Chondrocyte (in vitro differentiated cells): ENCODE measurements around the gene LAMTOR5. TPM values are rescaled to one million over a fixed set of nuclear protein-coding genes. Genes with fewer than 3 reads are reported as not detected.

Source experiments
- DNase-seq: peaks from one replicate; pipeline ENCODE4 v3.0.0; 2021; ENCODE audit warnings: mixed read lengths, low spot score
- H3K27ac Mint-ChIP-seq: one replicate; pipeline ENCODE4 v1.8.0; 2021; ENCODE audit warnings: mild to moderate bottlenecking, moderate library complexity, mixed read lengths; ENCODE audit not compliant: unreplicated experiment
- H3K27me3 Mint-ChIP-seq: 2 replicates; pipeline ENCODE4 v1.8.0; 2021; ENCODE audit warnings: low read depth, mixed read lengths
- H3K36me3 Mint-ChIP-seq: 2 replicates; pipeline ENCODE4 v1.8.0; 2021; ENCODE audit warnings: low read depth, mixed read lengths
- H3K4me1 Mint-ChIP-seq: 2 replicates; pipeline ENCODE4 v1.8.0; 2021; ENCODE audit warnings: low read depth, mild to moderate bottlenecking, mixed read lengths
- H3K4me3 Mint-ChIP-seq: one replicate; pipeline ENCODE4 v1.8.0; 2021; ENCODE audit warnings: mild to moderate bottlenecking, moderate library complexity, mixed read lengths; ENCODE audit not compliant: unreplicated experiment
- H3K9me3 Mint-ChIP-seq: 2 replicates; pipeline ENCODE4 v1.8.0; 2021; ENCODE audit warnings: low read depth, mixed read lengths
- total RNA-seq: library from RNA; stranded (reverse); gene quantifications from 3 replicates; pipeline ENCODE4 v1.2.1, GENCODE V29; 2021
- TF ChIP-seq, protein P1 (sequence below): fragments of 200-600 bp; sonication (generic); IDR thresholded peaks from 2 replicates; pipeline ENCODE4 v1.5.0; 2021; ENCODE audit warnings: antibody characterized with exemption, mild to moderate bottlenecking, moderate library complexity

LAMTOR5 gene
- total RNA-seq, 1 donor from 2014 or later, result 97.1 TPM

DNA sequence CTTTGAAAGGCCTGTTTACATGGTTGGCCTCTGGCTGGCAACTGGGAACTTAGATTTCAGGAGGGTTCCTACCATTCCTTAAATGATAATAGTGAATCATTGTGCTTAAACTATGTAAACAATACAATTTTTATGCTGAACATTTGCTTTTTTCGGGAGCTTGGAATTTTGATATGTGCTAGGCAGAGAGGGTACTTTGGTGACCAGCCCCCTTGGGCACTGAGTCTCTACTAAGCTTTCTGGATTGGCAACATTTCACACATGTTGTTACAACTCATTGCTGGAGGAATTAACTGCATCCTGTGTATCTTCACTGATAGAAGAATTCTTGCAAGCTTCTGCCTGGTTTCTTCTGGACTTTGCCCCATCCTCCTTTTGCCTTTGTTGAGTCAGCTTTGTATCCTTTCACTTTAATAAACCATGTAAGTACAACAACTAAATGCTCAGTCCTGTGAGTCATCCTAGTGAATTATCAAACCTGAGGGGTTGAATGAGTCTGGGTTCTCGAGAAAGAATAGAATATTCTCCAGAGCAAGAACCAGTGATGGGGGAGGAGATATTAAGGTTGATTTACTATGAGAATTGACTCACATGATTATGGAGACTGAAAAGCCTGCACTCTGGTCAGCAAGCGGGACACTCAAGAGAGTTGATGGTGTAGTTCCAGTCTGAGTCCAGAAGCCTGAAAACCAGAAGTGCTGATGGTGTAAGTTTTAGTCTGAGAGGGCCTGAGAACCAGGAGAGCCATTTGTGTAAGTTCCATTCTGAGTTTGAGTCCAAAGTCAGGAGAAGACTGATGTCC lies 13.6 kb downstream of the LAMTOR5 start:
- TF ChIP-seq, protein P1, sequence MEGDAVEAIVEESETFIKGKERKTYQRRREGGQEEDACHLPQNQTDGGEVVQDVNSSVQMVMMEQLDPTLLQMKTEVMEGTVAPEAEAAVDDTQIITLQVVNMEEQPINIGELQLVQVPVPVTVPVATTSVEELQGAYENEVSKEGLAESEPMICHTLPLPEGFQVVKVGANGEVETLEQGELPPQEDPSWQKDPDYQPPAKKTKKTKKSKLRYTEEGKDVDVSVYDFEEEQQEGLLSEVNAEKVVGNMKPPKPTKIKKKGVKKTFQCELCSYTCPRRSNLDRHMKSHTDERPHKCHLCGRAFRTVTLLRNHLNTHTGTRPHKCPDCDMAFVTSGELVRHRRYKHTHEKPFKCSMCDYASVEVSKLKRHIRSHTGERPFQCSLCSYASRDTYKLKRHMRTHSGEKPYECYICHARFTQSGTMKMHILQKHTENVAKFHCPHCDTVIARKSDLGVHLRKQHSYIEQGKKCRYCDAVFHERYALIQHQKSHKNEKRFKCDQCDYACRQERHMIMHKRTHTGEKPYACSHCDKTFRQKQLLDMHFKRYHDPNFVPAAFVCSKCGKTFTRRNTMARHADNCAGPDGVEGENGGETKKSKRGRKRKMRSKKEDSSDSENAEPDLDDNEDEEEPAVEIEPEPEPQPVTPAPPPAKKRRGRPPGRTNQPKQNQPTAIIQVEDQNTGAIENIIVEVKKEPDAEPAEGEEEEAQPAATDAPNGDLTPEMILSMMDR, result no peak
- H3K4me1 Mint-ChIP-seq, result peaks cover 45% of the 10 kb centered on the region
- no peak overlapping the region for H3K4me3 Mint-ChIP-seq

DNA sequence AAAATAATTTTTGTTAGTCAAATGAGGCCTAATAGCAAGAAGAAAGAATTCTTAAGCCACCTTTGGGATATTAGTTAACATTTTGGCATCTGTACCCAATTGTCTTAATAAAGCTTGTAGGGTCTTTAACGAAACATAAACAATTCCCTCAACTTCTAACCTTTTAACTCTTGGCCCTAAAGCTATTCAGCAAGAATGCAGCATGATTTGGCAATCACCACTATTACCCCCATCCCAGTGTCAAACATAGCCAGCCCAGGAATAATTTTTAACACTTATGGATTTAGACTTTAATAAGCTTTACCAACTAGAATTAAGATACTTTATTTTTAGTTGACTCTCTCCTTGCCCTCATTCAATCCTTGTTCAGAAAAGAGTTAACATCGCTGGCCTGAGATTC lies 14.2 kb downstream of the LAMTOR5 start:
- Mint-ChIP-seq H3K9me3 (no peaks in the 10 kb centered on the region), H3K27me3 (no peaks in the 10 kb centered on the region), H3K4me3 (no peak overlapping the region), H3K27ac (peak overlapping the region; percentile 75), H3K36me3 (peaks cover 11% of the 10 kb centered on the region), H3K4me1 (peaks cover 45% of the 10 kb centered on the region)
- TF ChIP-seq, protein P1, result no peak
- no peak for DNase-seq

More for the DNA sequence above, 13.6 kb downstream of the LAMTOR5 start:
- Mint-ChIP-seq H3K9me3 (no peaks in the 10 kb centered on the region), H3K36me3 (peaks cover 12% of the 10 kb centered on the region), H3K27ac (peak overlapping the region; percentile 75), H3K27me3 (no peaks in the 10 kb centered on the region)
- DNase-seq, result no peak

DNA sequence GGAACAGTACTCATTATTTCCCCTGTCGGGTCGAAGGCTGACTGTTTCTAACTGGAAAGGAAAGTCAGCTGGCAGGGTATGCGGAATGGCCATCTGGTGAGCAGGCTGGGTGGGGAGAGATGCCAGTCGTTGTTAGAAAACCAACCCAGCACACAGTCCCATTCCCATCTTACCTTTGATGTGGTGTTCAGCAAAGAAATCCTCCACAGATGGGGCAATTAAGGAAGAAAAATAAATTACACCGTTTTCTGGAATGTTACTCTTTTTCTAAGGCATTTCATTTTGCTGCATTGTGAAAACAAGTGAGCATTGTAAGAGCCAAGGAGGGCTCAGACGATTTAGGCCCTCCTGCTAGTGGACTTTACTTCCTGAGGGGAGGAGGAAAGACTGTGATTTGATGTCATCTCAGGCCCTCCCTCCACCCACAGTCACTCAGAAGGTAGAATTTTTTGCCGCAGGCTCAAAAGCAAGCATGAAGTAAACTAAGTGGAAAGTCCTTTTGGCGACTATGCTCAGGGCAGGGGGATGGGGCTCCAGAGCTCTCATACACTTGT lies 16.7 kb downstream of the LAMTOR5 start, which contains the start of gene SLC16A4:
TSS of gene SLC16A4 (minus strand) at position 335 of the 554 bp plus-strand sequence. CDS start 1,703 bp downstream, outside the sequence.
- Mint-ChIP-seq H3K4me1 (peaks cover 45% of the 10 kb centered on the region), H3K27ac (peak within 1 kb of the TSS; percentile 93), H3K9me3 (no peaks in the 10 kb centered on the region), H3K36me3 (peaks cover 9% of the 10 kb centered on the region), H3K27me3 (no peaks in the 10 kb centered on the region), H3K4me3 (peak within 1 kb of the TSS; percentile 69)
- DNase-seq, result no peak
- TF ChIP-seq, protein P1, result no peak

DNA sequence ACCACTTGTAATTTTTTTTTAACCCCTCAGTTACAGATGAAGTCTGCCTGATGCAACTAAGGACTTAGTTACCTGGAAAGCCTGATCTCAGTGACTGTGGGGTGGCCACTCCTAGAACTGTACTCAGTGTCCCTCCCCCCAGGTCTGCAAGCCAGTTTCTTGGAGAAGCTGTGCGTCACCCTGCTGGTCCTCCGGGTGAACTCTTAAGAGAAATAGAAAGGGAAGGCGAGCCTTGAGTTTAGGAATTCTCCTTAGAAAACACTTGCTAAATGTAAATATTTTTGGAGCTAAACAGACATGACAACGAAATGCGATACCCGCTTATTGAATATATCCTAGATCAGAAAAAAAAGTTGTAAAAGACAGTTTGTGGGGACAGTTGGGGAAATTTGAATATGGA lies 17.4 kb downstream of the LAMTOR5 start:
- TF ChIP-seq, protein P1, result peak; percentile 34
- Mint-ChIP-seq H3K36me3 (peaks cover 2% of the 10 kb centered on the region), H3K4me3 (peak overlapping the region; percentile 69), H3K9me3 (no peaks in the 10 kb centered on the region), H3K27ac (peak overlapping the region; percentile 93), H3K4me1 (peaks cover 45% of the 10 kb centered on the region), H3K27me3 (no peaks in the 10 kb centered on the region)
- DNase-seq, result no peak

DNA sequence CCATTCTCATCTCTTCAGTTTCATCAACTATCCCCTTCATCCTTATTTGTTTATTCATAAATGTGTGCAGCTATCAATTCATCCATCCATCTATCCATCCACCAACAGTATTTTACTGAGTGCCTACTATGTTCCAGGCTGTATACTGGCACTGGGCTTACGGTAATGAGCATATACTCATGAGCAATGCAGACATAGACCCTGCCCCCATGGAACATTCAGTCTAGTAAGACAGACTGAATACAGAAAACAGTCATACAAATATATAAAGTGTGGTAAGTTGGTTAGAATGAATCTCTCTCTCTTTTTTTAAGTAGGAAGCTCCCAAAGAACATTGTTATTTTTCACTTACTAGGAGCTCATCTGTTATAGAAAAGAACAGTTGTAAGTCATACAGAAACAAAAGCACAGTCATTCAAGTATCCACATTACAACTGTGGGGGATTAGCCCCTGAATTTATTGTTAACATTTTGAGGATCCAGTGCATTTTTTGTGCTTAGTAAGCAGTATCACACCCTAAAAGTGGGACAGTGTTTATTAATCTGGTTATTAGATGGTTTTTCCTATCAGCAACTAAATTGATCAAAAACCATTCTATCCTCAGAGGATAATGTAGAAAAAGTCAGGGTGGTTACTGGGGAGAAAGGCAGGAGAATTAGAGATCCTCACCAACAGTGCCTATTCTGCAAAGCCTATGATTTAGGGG lies 20.3 kb downstream of the LAMTOR5 start:
- TF ChIP-seq, protein P1, result no peak
- Mint-ChIP-seq H3K36me3 (peaks cover 2% of the 10 kb centered on the region), H3K9me3 (no peaks in the 10 kb centered on the region), H3K4me3 (no peak overlapping the region), H3K27me3 (no peaks in the 10 kb centered on the region), H3K27ac (no peak overlapping the region), H3K4me1 (peaks cover 29% of the 10 kb centered on the region)
- DNase-seq, result no peak
